Stomach (tissue), 4 donors: Measurements from ENCODE around the gene MITD1.

Experiments used
- CTCF ChIP-seq, 7 experiments: fragments of 450-650 bp in 4 of 7; fragments of 200-600 bp in 3 of 7; sonication (generic) in 3 of 7; IDR thresholded peaks; one replicate each; pipeline ENCODE4 v1.5.1; 2016 to 2019; ENCODE audit warnings: antibody characterized with exemption in 7 of 7, control low read depth in 2 of 7, mild to moderate bottlenecking in 1 of 7
- EP300 ChIP-seq: sonication (generic); formaldehyde crosslinking; IDR thresholded peaks from one replicate; pipeline ENCODE4 v1.6.1; 2017; ENCODE audit warnings: antibody characterized with exemption
- POLR2A ChIP-seq, 4 donors: fragments of 450-650 bp; IDR thresholded peaks; one replicate each; pipeline ENCODE4 v1.6.1; 2016; ENCODE audit warnings: antibody characterized with exemption in 4 of 4, control low read depth in 2 of 4, mild to moderate bottlenecking in 1 of 4, moderate library complexity in 1 of 4
- POLR2AphosphoS5 ChIP-seq, 3 donors: sonication (generic); formaldehyde crosslinking; IDR thresholded peaks; one replicate each; pipeline ENCODE4 v1.6.1; 2016; ENCODE audit warnings: antibody characterized with exemption in 3 of 3

DNA sequence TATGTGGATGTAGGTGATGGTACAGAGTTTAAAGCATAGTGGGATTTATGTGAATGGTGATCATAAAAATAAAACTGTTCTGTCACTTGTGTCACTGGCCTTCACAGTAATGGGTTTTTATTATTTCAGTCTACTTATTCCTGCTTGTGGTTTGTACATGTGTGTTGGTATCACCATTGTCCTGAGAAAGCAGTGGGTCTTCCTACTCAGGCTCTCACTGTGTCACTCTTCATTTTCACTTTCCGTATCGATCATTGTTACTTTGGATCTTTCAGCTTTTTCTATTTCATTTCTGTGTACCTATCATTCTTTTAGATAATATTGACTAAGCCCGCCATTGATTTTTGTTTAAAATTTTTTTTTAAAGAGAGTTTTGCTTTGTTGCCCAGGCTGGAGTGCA is 7.5 kb upstream of the MITD1 start:
- TF ChIP-seq CTCF (IDR thresholded peaks at IDR 0.05) (no peak), POLR2AphosphoS5 (IDR thresholded peaks at IDR 0.05) (no peak), EP300 (no peak), POLR2A (IDR thresholded peaks at IDR 0.05) (no peak)
